Sigmoid colon (tissue), 7 donors: ENCODE measurements around the gene TRUB2. TPM values are rescaled to one million over a fixed set of nuclear protein-coding genes. Genes with fewer than 3 reads are reported as not detected.

ENCODE experiments used
- DNase-seq: peaks from one replicate; pipeline ENCODE4 v3.0.0-alpha.2; 2019
- H3K27ac ChIP-seq, 4 donors: fragments of 200-600 bp; sonication (generic); one replicate each; pipeline ENCODE4 v1.5.1; 2016 to 2019; ENCODE audit warnings: mild to moderate bottlenecking in 1 of 4
- H3K27me3 ChIP-seq, 3 donors: fragments of 200-600 bp; sonication (generic); one replicate each; pipeline ENCODE4 v1.5.1; 2019; ENCODE audit warnings: mild to moderate bottlenecking in 1 of 3
- H3K36me3 ChIP-seq, 4 donors: fragments of 200-600 bp; sonication (generic); one replicate each; pipeline ENCODE4 v1.5.1; 2016 to 2019
- H3K4me1 ChIP-seq, 4 donors: fragments of 200-600 bp; sonication (generic); one replicate each; pipeline ENCODE4 v1.5.1; 2017 to 2019
- H3K4me3 ChIP-seq, 4 donors: fragments of 200-600 bp; sonication (generic); one replicate each; pipeline ENCODE4 v1.5.1; 2017 to 2019; ENCODE audit warnings: mild to moderate bottlenecking in 2 of 4, moderate library complexity in 1 of 4
- H3K9me3 ChIP-seq, 4 donors: fragments of 200-600 bp in 3 of 4; sonication (generic) in 3 of 4; one replicate each; pipeline versions ENCODE4 v1.5.1 to v1.6.1; 2013 to 2019
- EP300 ChIP-seq, 4 donors: sonication (generic); formaldehyde crosslinking; IDR thresholded peaks; one replicate each; pipeline ENCODE4 v1.6.1; 2017; ENCODE audit warnings: antibody characterized with exemption in 4 of 4
- POLR2A ChIP-seq, 2 donors: fragments of 450-650 bp; IDR thresholded peaks; one replicate each; pipeline ENCODE4 v1.6.1; 2016; ENCODE audit warnings: antibody characterized with exemption in 2 of 2, mild to moderate bottlenecking in 2 of 2, moderate library complexity in 2 of 2
- POLR2AphosphoS5 ChIP-seq, 4 donors: sonication (generic); formaldehyde crosslinking; IDR thresholded peaks; one replicate each; pipeline ENCODE4 v1.6.1; 2017; ENCODE audit warnings: antibody characterized with exemption in 4 of 4
- WGBS, 2 donors: extraction: QIAGEN DNeasy Blood & Tissue Kit; methylation state at CpG; one replicate each; pipeline ENCODE4 v1.1.7; 2013; 5-methylcytosine and 5-hydroxymethylcytosine counted together
- intact Hi-C: fragments of 100-400 bp; cut with DNase I; formaldehyde crosslinking; loops from one replicate; pipeline ENCODE4 v1.15.1; 2023
- polyA plus RNA-seq, 3 donors: library from polyadenylated mRNA; stranded (reverse); fragments of 200-250 nt; gene quantifications; one replicate each; pipeline ENCODE4 v1.2.3, GENCODE V29; 2013
- total RNA-seq, 4 donors: library from RNA; depleted of rRNA; stranded (reverse); fragments of >200 nt; gene quantifications; one replicate each; pipeline ENCODE4 v1.1.0, GENCODE V29; 2016
- TF ChIP-seq, protein P1 (sequence below), 4 experiments: fragments of 450-650 bp in 3 of 4; fragments of 200-600 bp in 1 of 4; IDR thresholded peaks; one replicate each; pipeline ENCODE4 v1.5.1; 2016 to 2019; ENCODE audit warnings: antibody characterized with exemption in 4 of 4, mild to moderate bottlenecking in 3 of 4, moderate library complexity in 2 of 4
- donor health status: healthy with polysubstance abuse.
- donor health status: Bipolar disorder and iron deficiency.
- donor health status: healthy.

The TRUB2 gene
- total and polyA plus RNA-seq, 7 donors: 7.6 to 20.8 (median 14.1) TPM

- H3K27me3 ChIP-seq: no peaks in the 10 kb centered on the region
- no peaks in the 10 kb centered on the region for H3K9me3 ChIP-seq
- H3K4me1 ChIP-seq: no peaks in the 10 kb centered on the region
- DNase-seq: no peak
- intact Hi-C loops: no loop called here
- TF ChIP-seq POLR2AphosphoS5 (IDR thresholded peaks at IDR 0.05) (no peak), EP300 (IDR thresholded peaks at IDR 0.05) (no peak), POLR2A (IDR thresholded peaks at IDR 0.05) (no peak)
- TF ChIP-seq, protein P1, sequence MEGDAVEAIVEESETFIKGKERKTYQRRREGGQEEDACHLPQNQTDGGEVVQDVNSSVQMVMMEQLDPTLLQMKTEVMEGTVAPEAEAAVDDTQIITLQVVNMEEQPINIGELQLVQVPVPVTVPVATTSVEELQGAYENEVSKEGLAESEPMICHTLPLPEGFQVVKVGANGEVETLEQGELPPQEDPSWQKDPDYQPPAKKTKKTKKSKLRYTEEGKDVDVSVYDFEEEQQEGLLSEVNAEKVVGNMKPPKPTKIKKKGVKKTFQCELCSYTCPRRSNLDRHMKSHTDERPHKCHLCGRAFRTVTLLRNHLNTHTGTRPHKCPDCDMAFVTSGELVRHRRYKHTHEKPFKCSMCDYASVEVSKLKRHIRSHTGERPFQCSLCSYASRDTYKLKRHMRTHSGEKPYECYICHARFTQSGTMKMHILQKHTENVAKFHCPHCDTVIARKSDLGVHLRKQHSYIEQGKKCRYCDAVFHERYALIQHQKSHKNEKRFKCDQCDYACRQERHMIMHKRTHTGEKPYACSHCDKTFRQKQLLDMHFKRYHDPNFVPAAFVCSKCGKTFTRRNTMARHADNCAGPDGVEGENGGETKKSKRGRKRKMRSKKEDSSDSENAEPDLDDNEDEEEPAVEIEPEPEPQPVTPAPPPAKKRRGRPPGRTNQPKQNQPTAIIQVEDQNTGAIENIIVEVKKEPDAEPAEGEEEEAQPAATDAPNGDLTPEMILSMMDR (IDR thresholded peaks at IDR 0.05): no peak
- 87 to 88% methylated on average over 4 of the region's 4 CpGs for WGBS, 2 donors
- H3K4me3 ChIP-seq: no peak overlapping the region
- H3K27ac ChIP-seq: no peak overlapping the region
- peaks cover 42 to 99% (median 78%) of the 10 kb centered on the region in 4 donors for H3K36me3 ChIP-seq
Measured at GRCh38 chr9:128262687-128263086, 59.6 kb downstream of the TRUB2 start.

DNA sequence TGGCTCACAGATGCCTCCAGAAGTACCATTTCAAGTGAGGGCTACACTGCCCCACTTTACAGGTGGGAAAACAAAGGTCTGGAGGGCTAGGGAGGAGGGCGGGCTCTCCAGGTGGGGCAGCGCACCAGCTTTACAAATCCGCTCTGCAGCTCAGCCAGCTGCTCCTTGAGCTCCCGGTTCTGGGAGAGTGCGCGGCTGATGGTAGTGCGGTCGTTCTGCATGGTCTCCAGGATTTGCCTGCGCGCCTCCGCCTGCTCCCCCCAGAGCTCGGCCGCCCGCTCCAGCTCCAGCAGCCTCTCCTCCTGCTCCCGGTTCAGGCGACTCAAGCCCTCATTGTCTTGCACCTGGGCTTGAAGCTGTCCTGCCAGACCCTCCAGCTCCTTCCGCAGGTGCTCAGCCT is 61.9 kb downstream of the TRUB2 start:
- TF ChIP-seq POLR2AphosphoS5 (IDR thresholded peaks at IDR 0.05): no peak
- intact Hi-C loops: no loop called here
- 96% methylated on average over 17 of the region's 17 CpGs for WGBS, 2 donors
- DNase-seq: no peak
- Histone ChIP-seq H3K4me1 (peaks cover 0 to 3% (median 0%) of the 10 kb centered on the region in 4 donors), H3K27me3 (no peaks in the 10 kb centered on the region), H3K27ac (no peak overlapping the region), H3K9me3 (no peaks in the 10 kb centered on the region), H3K4me3 (no peak overlapping the region), H3K36me3 (peaks cover 49 to 91% (median 65%) of the 10 kb centered on the region in 4 donors)

DNA sequence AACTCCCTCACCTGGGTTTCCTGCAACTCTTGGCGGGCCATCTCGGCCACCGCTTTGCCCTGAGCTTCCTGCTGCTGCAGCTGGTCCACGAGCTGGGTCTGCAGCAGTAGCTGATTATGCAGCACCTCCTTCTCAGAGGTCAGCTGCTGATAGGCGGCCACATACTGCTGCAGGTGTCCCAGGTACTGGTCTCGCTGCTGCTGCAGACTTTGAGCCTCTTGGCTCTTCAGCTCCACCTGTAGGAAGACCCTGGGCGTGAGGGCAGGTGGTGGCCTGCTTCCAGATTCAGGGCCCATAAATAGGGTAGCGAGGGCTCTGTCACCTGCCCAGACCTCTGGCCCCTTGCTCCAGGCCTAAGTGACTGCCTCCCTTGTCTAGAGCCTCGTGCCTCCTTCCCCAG is 63.1 kb downstream of the TRUB2 start:
- H3K4me1 ChIP-seq: peaks cover 0 to 6% (median 0%) of the 10 kb centered on the region in 4 donors

GRCh38 chr9:128258326-128258725 is 63.9 kb downstream of the TRUB2 start:
- H3K27me3 ChIP-seq: peaks cover 0 to 3% (median 0%) of the 10 kb centered on the region in 3 donors
- H3K4me3 ChIP-seq: no peak overlapping the region
- no peaks in the 10 kb centered on the region for H3K9me3 ChIP-seq
- DNase-seq: no peak
- H3K36me3 ChIP-seq: peaks cover 49 to 72% (median 60%) of the 10 kb centered on the region in 4 donors
- no peak overlapping the region for H3K27ac ChIP-seq
- 92 to 96% methylated on average over 6 of the region's 6 CpGs for WGBS, 2 donors
- intact Hi-C loops: no loop called here
- no peak for TF ChIP-seq POLR2A (IDR thresholded peaks at IDR 0.05)
- no peak for TF ChIP-seq POLR2AphosphoS5 (IDR thresholded peaks at IDR 0.05)
- TF ChIP-seq, protein P1 (IDR thresholded peaks at IDR 0.05): no peak
- no peak for TF ChIP-seq EP300 (IDR thresholded peaks at IDR 0.05)
- peaks cover 0 to 6% (median 0%) of the 10 kb centered on the region in 4 donors for H3K4me1 ChIP-seq

More for the DNA sequence above, 63.1 kb downstream of the TRUB2 start:
- H3K36me3 ChIP-seq: peaks cover 49 to 79% (median 60%) of the 10 kb centered on the region in 4 donors
- WGBS, 2 donors: 70 to 86% methylated on average over 9 of the region's 9 CpGs
- H3K27ac ChIP-seq: no peak overlapping the region
- H3K4me3 ChIP-seq: no peak overlapping the region
- no peak for DNase-seq
- H3K9me3 ChIP-seq: no peaks in the 10 kb centered on the region
- intact Hi-C loops: no loop called here
- TF ChIP-seq POLR2A (IDR thresholded peaks at IDR 0.05) (no peak), EP300 (IDR thresholded peaks at IDR 0.05) (no peak), POLR2AphosphoS5 (IDR thresholded peaks at IDR 0.05) (no peak)
- TF ChIP-seq, protein P1 (IDR thresholded peaks at IDR 0.05): no peak
- peaks cover 0 to 3% (median 0%) of the 10 kb centered on the region in 3 donors for H3K27me3 ChIP-seq

- Histone ChIP-seq H3K4me1 (peaks cover 0 to 6% (median 0%) of the 10 kb centered on the region in 4 donors), H3K4me3 (no peak overlapping the region), H3K27ac (no peak overlapping the region), H3K36me3 (peaks cover 49 to 68% (median 59%) of the 10 kb centered on the region in 4 donors), H3K27me3 (peaks cover 0 to 3% (median 0%) of the 10 kb centered on the region in 3 donors), H3K9me3 (no peaks in the 10 kb centered on the region)
- intact Hi-C loops: no loop called here
- no peak for TF ChIP-seq POLR2AphosphoS5 (IDR thresholded peaks at IDR 0.05)
- TF ChIP-seq EP300 (IDR thresholded peaks at IDR 0.05): no peak
- no peak for TF ChIP-seq POLR2A (IDR thresholded peaks at IDR 0.05)
- TF ChIP-seq, protein P1 (IDR thresholded peaks at IDR 0.05): no peak
- WGBS, 2 donors: 90 to 92% methylated on average over 11 of the region's 11 CpGs
- DNase-seq: no peak
Measured at GRCh38 chr9:128257907-128258306, 64.3 kb downstream of the TRUB2 start.
